Aorta (tissue), 5 donors: ENCODE data around the gene MACROD1. TPM values are rescaled to one million over a fixed set of nuclear protein-coding genes. Genes with fewer than 3 reads are reported as not detected.

Experiments
- ATAC-seq: fragments of 200-7000 bp; cut with Tn5 transposase; one replicate; pipeline ENCODE4 v1.9.1; 2022; ENCODE audit warnings: moderate library complexity; ENCODE audit not compliant: low FRiP score
- DNase-seq, 2 donors: peaks; one replicate each; pipeline ENCODE4 v3.0.0-alpha.2; 2020
- H3K27ac ChIP-seq, 2 donors: one replicate each; pipeline ENCODE4 v1.5.1; 2013; ENCODE audit warnings: low read length in 2 of 2, mild to moderate bottlenecking in 2 of 2, moderate library complexity in 2 of 2, control low read depth in 1 of 2, inconsistent platforms in 1 of 2, low read depth in 1 of 2
- H3K27me3 ChIP-seq, 2 donors: one replicate each; pipeline ENCODE4 v1.6.1; 2013; ENCODE audit warnings: control low read depth in 1 of 2, low read length in 1 of 2, mild to moderate bottlenecking in 1 of 2, moderate library complexity in 1 of 2; ENCODE audit not compliant: insufficient read depth in 2 of 2, control insufficient read depth in 1 of 2
- H3K36me3 ChIP-seq, 2 donors: one replicate each; pipeline ENCODE4 v1.6.1; 2013; ENCODE audit warnings: control low read depth in 1 of 2, low read length in 1 of 2, mild to moderate bottlenecking in 1 of 2; ENCODE audit not compliant: insufficient read depth in 2 of 2, control insufficient read depth in 1 of 2
- H3K4me1 ChIP-seq, 2 donors: one replicate each; pipeline ENCODE4 v1.6.1; 2013; ENCODE audit warnings: low read length in 2 of 2, control low read depth in 1 of 2, mild to moderate bottlenecking in 1 of 2, moderate library complexity in 1 of 2; ENCODE audit not compliant: insufficient read depth in 2 of 2, control insufficient read depth in 1 of 2
- H3K4me3 ChIP-seq, 2 donors: one replicate each; pipeline ENCODE4 v1.5.1; 2013; ENCODE audit warnings: low read length in 2 of 2, control low read depth in 1 of 2, mild to moderate bottlenecking in 1 of 2
- H3K9me3 ChIP-seq: one replicate; pipeline ENCODE4 v1.6.1; 2013; ENCODE audit warnings: mild to moderate bottlenecking, low read length; ENCODE audit not compliant: control insufficient read depth
- WGBS, 2 donors: extraction: QIAGEN DNeasy Blood & Tissue Kit; methylation state at CpG; one replicate each; pipeline ENCODE4 v1.1.7; 2013; 5-methylcytosine and 5-hydroxymethylcytosine counted together
- intact Hi-C, 2 donors: fragments of 100-400 bp; cut with DNase I; formaldehyde crosslinking; loops; one replicate each; pipeline versions ENCODE4 v1.14.2 to v1.15.0; 2022
- polyA plus RNA-seq, 2 donors: library from polyadenylated mRNA; stranded (reverse); fragments of 200-250 nt; gene quantifications; one replicate each; pipeline ENCODE4 v1.2.3, GENCODE V29; 2013
- total RNA-seq, 2 donors: library from RNA; stranded (reverse); fragmentation: NEBNext Ultra II Directional; extraction: Animal tissue kit (Norgen Biotek cat#: 25700); gene quantifications; one replicate each; pipeline ENCODE4 v1.2.1, GENCODE V29; 2021
- donor health status: healthy with polysubstance abuse.
- donor health status: Bipolar disorder and iron deficiency.
- donor health status: DM: no; HTN: no; CAD: no.
- donor health status: DM: no; HTN: no; CAD: no.
- donor health status: DM: yes; HTN: yes; CAD: no.

MACROD1 gene
- total and polyA plus RNA-seq, 4 donors = 12.7 to 125 (median 65.2) TPM

GRCh38 chr11:64023712-64024710, 141.9 kb downstream of the MACROD1 start:
- intact Hi-C loops = no loop called here
- Histone ChIP-seq H3K36me3 (no peaks in the 10 kb centered on the region), H3K27me3 (no peaks in the 10 kb centered on the region), H3K4me3 (no peak overlapping the region), H3K27ac (no peak overlapping the region), H3K4me1 (no peaks in the 10 kb centered on the region), H3K9me3 (no peaks in the 10 kb centered on the region)
- ATAC-seq (no peak), DNase-seq (no peak)
- WGBS, 2 donors = 91 to 93% methylated on average over 20 of the region's 20 CpGs

DNA sequence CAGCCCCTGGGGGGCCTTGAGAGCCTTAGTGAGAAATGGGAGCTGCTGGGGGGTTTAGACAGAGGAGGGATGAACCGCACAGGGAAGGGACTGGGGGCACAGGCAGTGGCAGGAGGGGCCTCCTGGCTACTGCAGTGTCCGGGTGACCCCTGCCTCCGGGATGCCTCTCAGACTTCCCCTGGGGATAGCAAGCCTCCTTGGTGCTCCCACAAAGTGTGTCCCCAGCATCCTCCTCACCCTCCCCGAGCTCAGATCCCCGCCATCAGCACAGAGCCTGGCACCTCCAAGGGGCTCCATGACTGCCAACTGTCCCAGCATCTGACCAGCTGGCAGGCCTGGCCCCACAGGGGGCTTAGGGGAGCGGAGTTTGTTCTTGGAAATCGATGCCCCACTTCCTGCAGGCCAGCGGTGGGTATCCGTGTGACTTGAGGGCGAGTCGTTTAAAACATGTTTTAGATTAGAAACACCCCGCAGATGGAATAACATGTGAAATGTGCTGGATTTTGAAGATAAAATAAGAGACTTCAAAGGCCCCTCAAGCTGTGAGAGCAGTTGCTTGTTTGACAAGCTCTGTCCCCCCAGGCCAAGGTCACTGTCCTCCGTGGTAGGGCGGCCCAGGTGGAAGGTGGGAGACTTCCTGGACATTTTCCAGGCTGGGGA, 143.7 kb downstream of the MACROD1 start:
- Histone ChIP-seq H3K4me1 (no peaks in the 10 kb centered on the region), H3K27me3 (no peaks in the 10 kb centered on the region), H3K4me3 (no peak overlapping the region), H3K36me3 (no peaks in the 10 kb centered on the region), H3K27ac (no peak overlapping the region), H3K9me3 (no peaks in the 10 kb centered on the region)
- intact Hi-C loops = no loop called here
- ATAC-seq (no peak), DNase-seq (no peak)
- WGBS, 2 donors = 85 to 89% methylated on average over 14 of the region's 14 CpGs

DNA sequence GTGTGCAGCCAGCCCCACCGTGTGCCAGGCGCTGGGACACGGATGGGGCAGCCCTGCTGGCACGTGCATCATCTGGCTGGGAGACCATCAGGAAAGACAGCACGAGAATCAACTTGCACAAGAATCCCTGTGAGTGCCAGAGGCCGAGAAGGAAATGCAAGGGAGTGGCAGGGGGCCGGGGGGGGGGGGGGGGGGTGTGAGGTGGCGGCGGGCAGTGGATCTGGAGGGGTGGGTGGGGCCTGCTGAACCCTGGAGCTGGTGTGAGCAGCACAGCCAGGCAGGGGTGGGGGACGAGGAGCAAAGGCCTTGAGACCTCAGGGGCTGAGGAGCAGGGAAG, 144.2 kb downstream of the MACROD1 start:
- no peaks in the 10 kb centered on the region for H3K9me3 ChIP-seq
- intact Hi-C loops = no loop called here
- H3K36me3 ChIP-seq = no peaks in the 10 kb centered on the region
- no peak overlapping the region for H3K27ac ChIP-seq
- ATAC-seq (no peak), DNase-seq (no peak)
- 57 to 63% methylated on average over 8 to 10 of the region's 10 CpGs for WGBS, 2 donors
- no peaks in the 10 kb centered on the region for H3K4me1 ChIP-seq
- no peaks in the 10 kb centered on the region for H3K27me3 ChIP-seq
- no peak overlapping the region for H3K4me3 ChIP-seq

GRCh38 chr11:64020976-64021756, 144.7 kb downstream of the MACROD1 start:
- ATAC-seq (peak; percentile 14), DNase-seq (no peak)
- H3K4me1 ChIP-seq = no peaks in the 10 kb centered on the region
- no peaks in the 10 kb centered on the region for H3K36me3 ChIP-seq
- H3K9me3 ChIP-seq = no peaks in the 10 kb centered on the region
- no peak overlapping the region for H3K27ac ChIP-seq
- WGBS, 2 donors = 80 to 81% methylated on average over 20 to 22 of the region's 22 CpGs
- no peak overlapping the region for H3K4me3 ChIP-seq
- intact Hi-C loops = no loop called here
- no peaks in the 10 kb centered on the region for H3K27me3 ChIP-seq

GRCh38 chr11:64019106-64020037, 146.5 kb downstream of the MACROD1 start:
- Histone ChIP-seq H3K27ac (no peak overlapping the region), H3K4me3 (no peak overlapping the region), H3K4me1 (no peaks in the 10 kb centered on the region), H3K27me3 (no peaks in the 10 kb centered on the region), H3K36me3 (no peaks in the 10 kb centered on the region), H3K9me3 (no peaks in the 10 kb centered on the region)
- 75 to 77% methylated on average over 25 to 27 of the region's 27 CpGs for WGBS, 2 donors
- DNase-seq (no peak), ATAC-seq (no peak)
- intact Hi-C loops = loop anchor here in 1 of 2 donors (5.0 kb wide), 1 partner anchor 118 kb away; no protein-coding TSS in a partner anchor

- no peak overlapping the region for H3K27ac ChIP-seq
- ATAC-seq (no peak), DNase-seq (no peak)
- no peak overlapping the region for H3K4me3 ChIP-seq
- intact Hi-C loops = loop anchor here in 1 of 2 donors (5.0 kb wide), 1 partner anchor 119 kb away; no protein-coding TSS in a partner anchor
- H3K27me3 ChIP-seq = no peaks in the 10 kb centered on the region
- WGBS, 2 donors = 85 to 88% methylated on average over 7 to 8 of the region's 8 CpGs
- no peaks in the 10 kb centered on the region for H3K9me3 ChIP-seq
- H3K36me3 ChIP-seq = no peaks in the 10 kb centered on the region
- no peaks in the 10 kb centered on the region for H3K4me1 ChIP-seq
These were observed 147.6 kb downstream of the MACROD1 start for GRCh38 chr11:64018310-64018709.

DNA sequence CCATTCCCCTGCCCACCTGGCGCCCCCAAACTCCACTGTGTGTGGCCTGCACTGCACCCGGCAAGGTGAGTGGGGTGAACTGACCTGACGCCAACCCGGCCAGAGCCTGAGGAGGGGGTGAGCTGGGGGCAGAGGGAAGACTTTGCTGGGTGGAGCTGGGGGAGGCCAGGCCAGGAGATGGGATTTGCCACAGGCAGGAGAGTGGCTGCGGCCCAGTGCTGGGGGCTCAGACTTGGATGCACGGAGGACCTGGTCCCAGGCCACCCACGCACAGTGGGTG, 148.0 kb downstream of the MACROD1 start:
- ATAC-seq (no peak), DNase-seq (no peak)
- no peak overlapping the region for H3K27ac ChIP-seq
- intact Hi-C loops = loop anchor here in 1 of 2 donors (5.0 kb wide), 1 partner anchor 119 kb away; no protein-coding TSS in a partner anchor
- H3K4me3 ChIP-seq = no peak overlapping the region
- no peaks in the 10 kb centered on the region for H3K36me3 ChIP-seq
- no peaks in the 10 kb centered on the region for H3K27me3 ChIP-seq
- H3K4me1 ChIP-seq = no peaks in the 10 kb centered on the region
- no peaks in the 10 kb centered on the region for H3K9me3 ChIP-seq
- WGBS, 2 donors = 88% methylated on average over 7 of the region's 7 CpGs
